ENCODE results near the gene RBFA. TPM values are rescaled to one million over a fixed set of nuclear protein-coding genes. Genes with fewer than 3 reads are reported as not detected.

RBFA gene
- total RNA-seq, 1 experiment from 2014 or later, result 39.5 TPM

- Histone ChIP-seq H3K27me3 (replicated peaks; ENCODE audit: insufficient read depth, low read depth, low read length, poor library complexity) (no peaks in the 10 kb centered on the region), H3K9me3 (ENCODE audit: low read depth, low read length, poor library complexity, severe bottlenecking) (peaks cover 5% of the 10 kb centered on the region), H3K4me3 (ENCODE audit: low read depth, low read length, poor library complexity, severe bottlenecking) (no peak overlapping the region), H3K27ac (ENCODE audit: low read depth, low read length, poor library complexity, severe bottlenecking) (no peak overlapping the region), H3K36me3 (ENCODE audit: insufficient read depth, low read length, poor library complexity, severe bottlenecking) (peaks cover 27% of the 10 kb centered on the region), H3K4me1 (ENCODE audit: insufficient read depth, low read length, poor library complexity, severe bottlenecking) (no peaks in the 10 kb centered on the region)
- ChIA-PET CTCF (no interaction called here), POLR2A (ENCODE audit: low non-redundant PET) (no interaction called here)
- intact Hi-C loops (cut with micrococcal nuclease; ENCODE audit: unreplicated experiment), result no loop called here
- no peak for TF ChIP-seq EZH2 (IDR thresholded peaks at IDR 0.05; ENCODE audit: borderline replicate concordance, low read depth, low read length, poor library complexity, severe bottlenecking)
- TF ChIP-seq CTCF (conservative IDR thresholded peaks at IDR 0.05; ENCODE audit: low read depth, low read length), result no peak
- DNase-seq (ENCODE audit: low spot score), result no peak
- BruUV-seq (replicated peaks), result no TSS peak
Measured at GRCh38 chr18:80046011-80046410, 11.8 kb downstream of the RBFA start.

GRCh38 chr18:80046431-80046830 lies 12.2 kb downstream of the RBFA start:
- TF ChIP-seq EZH2 (IDR thresholded peaks at IDR 0.05; ENCODE audit: borderline replicate concordance, low read depth, low read length, poor library complexity, severe bottlenecking) (no peak), CTCF (conservative IDR thresholded peaks at IDR 0.05; ENCODE audit: low read depth, low read length) (no peak)
- H3K27me3 ChIP-seq (replicated peaks; ENCODE audit: insufficient read depth, low read depth, low read length, poor library complexity), result no peaks in the 10 kb centered on the region
- no peak overlapping the region for H3K27ac ChIP-seq (ENCODE audit: low read depth, low read length, poor library complexity, severe bottlenecking)
- intact Hi-C loops (cut with micrococcal nuclease; ENCODE audit: unreplicated experiment), result no loop called here
- peaks cover 27% of the 10 kb centered on the region for H3K36me3 ChIP-seq (ENCODE audit: insufficient read depth, low read length, poor library complexity, severe bottlenecking)
- peaks cover 8% of the 10 kb centered on the region for H3K9me3 ChIP-seq (ENCODE audit: low read depth, low read length, poor library complexity, severe bottlenecking)
- no peak overlapping the region for H3K4me3 ChIP-seq (ENCODE audit: low read depth, low read length, poor library complexity, severe bottlenecking)
- no peak for DNase-seq (ENCODE audit: low spot score)
- no TSS peak for BruUV-seq (replicated peaks)
- CTCF ChIA-PET, result no interaction called here
- no peaks in the 10 kb centered on the region for H3K4me1 ChIP-seq (ENCODE audit: insufficient read depth, low read length, poor library complexity, severe bottlenecking)
- POLR2A ChIA-PET (ENCODE audit: low non-redundant PET), result no interaction called here

- intact Hi-C loops (cut with micrococcal nuclease; ENCODE audit: unreplicated experiment), result no loop called here
- CTCF ChIA-PET, result no interaction called here
- Histone ChIP-seq H3K4me1 (ENCODE audit: insufficient read depth, low read length, poor library complexity, severe bottlenecking) (no peaks in the 10 kb centered on the region), H3K36me3 (ENCODE audit: insufficient read depth, low read length, poor library complexity, severe bottlenecking) (peaks cover 27% of the 10 kb centered on the region), H3K27ac (ENCODE audit: low read depth, low read length, poor library complexity, severe bottlenecking) (no peak overlapping the region), H3K4me3 (ENCODE audit: low read depth, low read length, poor library complexity, severe bottlenecking) (no peak overlapping the region), H3K27me3 (replicated peaks; ENCODE audit: insufficient read depth, low read depth, low read length, poor library complexity) (no peaks in the 10 kb centered on the region), H3K9me3 (ENCODE audit: low read depth, low read length, poor library complexity, severe bottlenecking) (peaks cover 14% of the 10 kb centered on the region)
- POLR2A ChIA-PET (ENCODE audit: low non-redundant PET), result no interaction called here
- no peak for DNase-seq (ENCODE audit: low spot score)
- TF ChIP-seq CTCF (conservative IDR thresholded peaks at IDR 0.05; ENCODE audit: low read depth, low read length) (no peak), EZH2 (IDR thresholded peaks at IDR 0.05; ENCODE audit: borderline replicate concordance, low read depth, low read length, poor library complexity, severe bottlenecking) (no peak)
- no TSS peak for BruUV-seq (replicated peaks)
Measured at GRCh38 chr18:80046961-80047541, 12.8 kb downstream of the RBFA start.
